Stimulated activated CD4-positive, alpha-beta T cell treated with anti-CD3 and anti-CD28 coated beads, Interleukin-4, amount 100 ng/mL, for 4 hours (primary cell): ENCODE data around the gene SP4.
A peak's percentile ranks its signal among the peaks of the same experiment; 100 is the strongest.

Source experiments
- DNase-seq, 2 experiments: peaks; one replicate each; pipeline ENCODE4 v3.0.0-alpha.2; 2020

Gene SP4

DNA sequence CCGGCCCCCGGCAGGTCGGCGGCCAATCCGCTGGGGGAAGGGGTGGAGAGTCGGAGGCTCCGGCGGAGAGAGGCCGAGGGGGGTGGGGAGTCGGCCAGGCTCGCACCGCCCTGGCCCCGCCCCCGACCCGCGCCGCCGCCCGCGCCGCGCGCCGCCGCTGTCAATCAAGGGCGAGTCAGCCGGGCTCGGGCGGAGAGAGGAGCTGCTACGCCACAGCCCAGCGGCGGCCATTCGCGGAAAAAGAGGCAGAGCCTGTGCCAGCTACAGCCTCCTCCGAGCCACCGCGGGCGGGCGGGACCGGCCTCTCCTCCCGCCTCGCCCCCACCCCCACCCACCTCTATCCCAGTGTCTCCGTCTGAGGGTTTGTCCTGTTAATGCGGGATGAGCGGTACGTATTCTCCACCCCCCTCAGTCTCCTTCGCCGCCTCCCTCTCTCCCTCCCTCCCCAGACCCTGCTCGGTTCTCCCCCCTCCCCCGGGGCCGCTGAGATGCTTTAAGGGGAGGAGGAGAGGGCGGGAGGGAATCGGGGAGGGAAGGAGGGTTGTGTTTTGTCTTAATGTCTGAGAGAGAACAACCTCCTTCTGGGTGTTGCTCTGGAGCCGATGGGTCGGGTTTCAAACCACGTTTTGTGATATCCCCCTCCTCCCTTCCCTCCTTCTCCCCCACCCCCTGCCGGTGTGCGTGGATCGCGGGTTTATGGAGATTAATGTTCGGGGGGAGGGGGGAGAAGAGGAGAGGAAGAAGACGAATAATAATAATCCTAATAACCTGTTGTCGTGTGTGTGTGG, at the start of gene SP4:
Gene SP4, plus strand, starts transcription at position 213 of the 788 bp plus-strand sequence. Its CDS starts 169 bp downstream, at position 382.
- DNase-seq = peak; percentile 95

DNA sequence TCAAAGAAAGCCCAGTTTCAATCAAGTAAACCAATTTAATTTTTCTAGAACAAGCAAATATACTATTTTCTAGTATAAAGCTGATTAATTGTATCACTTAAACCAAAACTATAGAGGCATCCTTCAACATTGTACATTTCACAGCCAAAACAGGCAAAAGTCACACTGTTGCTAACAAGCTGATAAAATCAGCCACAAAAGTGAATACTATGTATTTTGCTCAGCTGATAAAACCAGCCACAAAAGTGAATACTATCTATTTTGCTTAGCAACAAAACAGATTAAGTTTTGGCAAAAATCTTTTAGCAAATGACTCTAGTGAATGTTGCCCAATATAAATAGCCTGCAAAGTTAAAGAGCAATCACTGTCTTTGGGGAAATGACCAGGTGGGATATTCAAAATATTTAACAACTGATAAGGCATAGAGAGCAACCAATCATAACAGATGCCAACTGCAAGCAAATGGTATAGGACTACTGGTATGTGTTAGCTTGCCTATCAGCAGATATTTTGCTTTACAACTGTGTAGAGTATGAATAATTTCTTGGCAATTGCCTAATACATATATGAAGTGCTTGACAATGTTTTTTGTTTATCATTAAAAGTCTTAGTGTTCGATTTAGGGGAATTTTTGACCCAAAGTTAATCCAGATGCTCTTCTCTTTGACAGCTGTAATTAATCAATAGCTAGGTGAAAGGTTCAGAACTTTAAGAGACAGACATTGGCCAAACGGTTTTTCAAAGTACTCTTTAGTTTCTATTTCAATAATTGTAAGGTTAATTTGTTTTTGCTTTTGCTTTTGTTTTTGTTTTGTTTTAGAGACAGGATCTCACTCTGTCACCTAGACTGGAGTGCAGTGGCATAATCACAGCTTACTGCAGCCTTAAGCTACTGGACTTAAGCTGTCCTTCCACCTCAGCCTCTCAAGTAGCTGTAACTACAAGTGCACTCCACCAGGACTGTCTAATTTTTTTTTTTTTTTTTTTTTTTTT, 44.4 kb upstream of the SP4 start:
- DNase-seq = no peak

DNA sequence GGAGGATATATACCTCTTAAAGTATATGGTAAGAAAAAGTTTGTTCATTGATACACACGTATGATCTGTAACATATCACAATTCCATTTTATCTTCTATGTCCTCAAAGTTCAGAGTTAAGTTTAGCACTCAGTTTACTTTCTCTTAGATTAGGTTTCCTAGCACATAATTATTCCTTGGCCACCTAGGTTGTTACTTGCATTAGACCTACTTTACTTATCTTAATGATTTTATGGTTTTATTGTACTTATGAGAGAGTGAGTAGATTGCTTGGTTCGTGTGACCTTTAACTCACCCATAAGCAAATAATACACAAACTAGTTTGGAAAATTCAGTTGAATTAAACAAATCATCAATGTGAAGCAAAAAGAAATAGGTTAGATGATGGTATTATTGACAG, 33.9 kb upstream of the SP4 start:
- no peak for DNase-seq

DNA sequence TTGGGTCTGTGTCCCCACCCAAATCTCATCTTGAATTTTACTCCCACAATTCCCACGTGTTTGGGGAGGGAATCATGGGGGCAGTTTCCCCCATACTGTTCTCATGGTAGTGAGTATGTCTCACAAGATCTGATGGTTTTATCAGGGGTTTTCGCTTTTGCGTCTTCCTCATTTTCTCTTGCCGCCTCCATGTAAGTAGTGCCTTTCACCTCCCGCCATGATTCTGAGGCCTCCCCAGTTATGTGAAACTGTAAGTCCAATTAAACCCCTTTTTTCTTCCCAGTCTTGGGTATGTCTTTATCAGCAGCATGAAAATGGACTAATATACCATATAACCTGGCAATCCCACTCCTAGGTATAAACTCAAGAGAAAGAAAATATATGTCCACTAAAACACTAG, 25.9 kb upstream of the SP4 start:
- DNase-seq = no peak

DNA sequence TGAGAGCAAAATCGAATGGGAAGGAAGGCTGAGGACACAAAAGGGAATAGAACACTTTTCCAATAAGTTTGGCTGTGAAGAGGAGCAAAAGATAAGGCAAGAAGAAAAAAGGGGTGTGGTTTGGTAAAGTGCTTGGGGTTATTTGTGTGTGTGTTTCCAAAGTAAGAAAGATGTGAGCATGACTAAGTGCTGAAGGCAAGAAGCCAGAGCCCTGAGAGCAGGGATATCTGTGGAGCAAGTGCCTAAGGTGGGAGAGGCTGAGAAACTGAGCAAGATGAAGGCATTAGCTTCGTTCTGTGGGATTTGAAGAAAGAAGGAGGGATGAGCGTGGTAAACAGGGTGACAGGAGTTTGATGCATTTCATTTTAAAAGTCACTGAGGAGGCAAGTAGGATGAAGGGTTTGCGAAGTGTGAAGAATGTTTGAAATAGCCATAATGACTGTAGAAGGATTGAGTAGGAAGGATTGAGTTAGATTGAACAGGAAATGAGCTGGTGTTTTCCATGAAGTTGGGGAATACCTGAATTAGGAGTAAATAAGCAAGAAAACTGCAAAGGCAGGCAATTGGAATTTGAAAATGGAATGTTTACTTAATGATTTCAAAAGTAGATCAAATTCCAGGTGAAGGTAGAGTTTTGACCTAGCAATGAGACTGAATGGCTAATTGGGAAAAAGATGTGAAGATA, 19.9 kb upstream of the SP4 start:
- no peak for DNase-seq

DNA sequence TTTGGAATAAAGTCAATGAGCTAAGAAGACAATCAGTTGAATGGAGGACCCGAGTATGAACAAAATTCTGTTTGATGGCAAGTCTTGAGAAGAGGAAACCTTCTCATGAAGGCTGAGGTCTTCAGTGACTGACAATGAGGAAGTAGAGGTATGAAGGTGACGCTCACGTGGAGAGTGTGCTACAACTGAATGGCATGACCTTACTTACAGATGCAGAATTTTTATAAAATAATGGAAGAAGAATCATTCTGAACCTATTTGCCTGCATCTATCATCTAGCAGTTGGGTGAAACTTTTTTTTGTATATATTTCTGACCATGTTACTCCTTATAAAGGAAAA, 19.4 kb upstream of the SP4 start:
- DNase-seq = no peak

DNA sequence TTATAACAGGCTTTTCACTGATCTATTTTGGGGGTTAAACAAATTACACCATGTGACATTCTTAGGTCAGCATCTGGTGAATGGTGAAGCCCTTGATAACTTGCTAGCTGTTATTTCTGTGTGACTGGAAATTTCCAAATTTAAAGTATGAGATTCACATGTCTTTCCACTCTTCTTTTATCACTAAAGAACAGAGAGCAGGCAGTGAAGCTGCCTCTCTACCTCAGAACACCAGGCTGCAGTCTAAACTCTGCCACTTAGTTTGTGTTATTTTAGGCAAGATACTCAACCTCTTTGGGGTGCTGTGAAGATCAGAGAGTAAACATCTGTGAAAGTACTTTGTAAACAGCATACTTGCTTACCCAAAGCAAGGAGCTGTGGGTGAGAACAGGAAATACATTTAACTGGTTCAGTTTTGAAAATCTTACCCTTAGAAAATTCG, 15.5 kb upstream of the SP4 start:
- no peak for DNase-seq

DNA sequence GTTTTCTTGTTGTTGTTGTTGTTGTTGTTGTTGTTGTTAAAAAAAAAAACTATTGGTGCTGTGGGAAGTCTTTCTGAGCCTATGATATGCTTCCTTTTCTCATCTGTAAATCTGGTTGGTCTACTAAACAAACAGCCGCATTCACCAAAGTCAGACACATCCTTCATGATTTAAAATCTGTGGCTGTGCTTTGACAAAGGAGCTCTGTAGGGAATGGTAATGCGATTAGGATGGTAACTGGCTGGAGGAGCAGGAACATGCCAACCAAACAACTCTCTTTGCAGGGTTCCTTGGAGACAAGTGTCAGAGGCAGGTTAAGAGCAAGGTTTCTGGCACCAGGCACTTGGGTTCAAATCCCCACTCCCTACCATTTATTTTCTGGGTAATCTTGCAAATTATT, 14.9 kb upstream of the SP4 start:
- DNase-seq = no peak

DNA sequence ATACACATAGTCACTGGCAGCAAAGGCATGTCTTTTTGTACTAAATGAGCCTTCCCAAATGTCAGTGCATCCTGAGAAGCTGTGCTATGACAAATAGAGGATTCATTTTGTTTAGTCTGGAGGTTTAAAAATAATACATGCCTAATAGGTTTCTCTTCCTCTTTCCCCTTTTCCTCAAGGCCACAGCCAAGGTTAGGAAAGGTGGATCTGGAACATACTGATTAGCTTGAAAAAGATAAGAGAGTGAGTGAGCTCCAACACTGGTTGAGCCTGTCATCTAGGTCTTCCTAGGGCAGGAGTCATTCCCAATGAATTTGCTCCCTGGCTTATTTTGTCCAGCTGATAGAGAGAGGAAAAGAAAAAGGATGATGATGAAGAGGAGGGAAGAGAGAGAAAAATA, 14.4 kb upstream of the SP4 start:
- DNase-seq = no peak

DNA sequence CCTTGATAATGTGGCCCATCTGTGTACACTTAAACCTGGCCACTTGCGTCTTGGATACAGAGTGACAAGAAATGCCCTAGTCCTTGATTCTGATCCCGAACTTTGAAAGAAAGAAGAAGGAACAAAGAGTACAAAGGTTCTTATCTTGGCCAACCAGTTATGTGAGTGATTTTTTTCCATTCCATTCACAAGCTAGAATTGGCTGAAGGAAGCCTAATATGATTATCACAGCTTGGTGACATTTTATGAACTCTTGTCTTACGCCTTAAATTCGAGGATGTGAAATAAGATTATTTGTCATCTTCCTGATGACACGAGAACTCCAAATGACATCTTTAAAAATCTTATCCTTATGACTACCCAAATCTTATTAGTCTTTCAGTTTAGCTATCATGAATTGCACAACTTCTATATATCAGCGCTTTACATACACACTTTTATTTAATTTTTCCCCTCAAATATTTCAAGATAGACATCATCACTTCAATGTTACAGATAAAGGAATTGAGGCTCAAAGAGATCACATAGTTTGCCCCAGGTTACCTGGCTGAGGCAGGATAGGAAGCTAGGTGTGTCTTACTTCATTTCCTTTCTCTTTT, 13.0 kb upstream of the SP4 start:
- DNase-seq = no peak

DNA sequence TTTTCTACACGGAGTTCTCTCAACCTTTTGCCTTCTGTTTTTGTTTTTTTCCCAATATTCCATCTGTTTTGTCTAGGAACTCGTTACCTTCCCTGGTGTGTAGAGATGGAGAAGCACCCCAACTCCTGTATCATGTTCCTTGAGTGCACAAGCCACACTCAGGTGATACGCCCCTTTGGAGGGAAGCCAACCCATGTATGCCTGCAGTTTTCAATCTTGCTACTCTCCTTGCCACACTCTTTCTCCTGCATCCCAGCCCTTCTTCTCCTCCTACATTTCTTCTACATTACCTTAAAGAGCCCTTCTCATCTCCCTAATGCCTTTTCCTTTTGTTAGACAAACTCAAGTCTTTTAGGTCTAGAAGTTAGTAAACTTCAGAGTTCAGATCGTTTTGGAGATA, 10.2 kb upstream of the SP4 start:
- no peak for DNase-seq

DNA sequence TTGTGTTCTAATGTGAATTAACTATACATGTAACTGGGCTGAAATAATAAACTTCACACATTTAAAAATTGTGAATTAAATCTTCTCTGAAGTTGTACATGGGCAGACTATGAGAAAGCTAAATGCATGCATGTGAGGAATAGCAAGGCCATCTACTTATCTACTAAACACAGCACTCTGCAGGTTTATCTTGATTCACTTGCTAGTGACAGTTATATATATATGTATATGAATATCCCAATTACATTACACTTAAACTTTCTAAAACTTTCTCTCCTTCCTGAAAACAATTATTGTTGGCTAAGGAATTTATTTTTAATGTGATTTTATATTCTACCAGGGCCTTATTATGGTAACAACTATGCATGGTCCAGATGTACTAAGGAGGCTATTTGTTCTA, 5.1 kb upstream of the SP4 start:
- no peak for DNase-seq

DNA sequence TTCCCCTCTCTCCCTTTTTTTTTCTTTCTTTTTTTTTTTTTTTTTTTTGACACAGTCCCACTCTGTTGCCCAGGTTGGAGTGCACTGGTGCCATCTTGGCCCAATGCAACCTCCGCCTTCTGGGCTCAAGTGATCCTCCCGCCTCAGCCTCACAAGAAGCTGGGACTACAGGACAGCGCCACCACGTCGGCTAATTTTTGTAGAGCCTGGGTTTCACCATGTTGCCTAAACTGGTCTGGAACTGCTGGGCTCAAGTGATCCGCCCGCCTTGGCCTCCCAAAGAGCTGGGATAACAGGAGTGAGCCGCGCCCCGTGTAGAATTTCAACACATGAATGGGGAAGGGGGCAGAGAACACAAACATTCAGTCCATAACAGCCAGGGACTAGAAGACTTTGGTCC, 2.6 kb upstream of the SP4 start:
- no peak for DNase-seq

DNA sequence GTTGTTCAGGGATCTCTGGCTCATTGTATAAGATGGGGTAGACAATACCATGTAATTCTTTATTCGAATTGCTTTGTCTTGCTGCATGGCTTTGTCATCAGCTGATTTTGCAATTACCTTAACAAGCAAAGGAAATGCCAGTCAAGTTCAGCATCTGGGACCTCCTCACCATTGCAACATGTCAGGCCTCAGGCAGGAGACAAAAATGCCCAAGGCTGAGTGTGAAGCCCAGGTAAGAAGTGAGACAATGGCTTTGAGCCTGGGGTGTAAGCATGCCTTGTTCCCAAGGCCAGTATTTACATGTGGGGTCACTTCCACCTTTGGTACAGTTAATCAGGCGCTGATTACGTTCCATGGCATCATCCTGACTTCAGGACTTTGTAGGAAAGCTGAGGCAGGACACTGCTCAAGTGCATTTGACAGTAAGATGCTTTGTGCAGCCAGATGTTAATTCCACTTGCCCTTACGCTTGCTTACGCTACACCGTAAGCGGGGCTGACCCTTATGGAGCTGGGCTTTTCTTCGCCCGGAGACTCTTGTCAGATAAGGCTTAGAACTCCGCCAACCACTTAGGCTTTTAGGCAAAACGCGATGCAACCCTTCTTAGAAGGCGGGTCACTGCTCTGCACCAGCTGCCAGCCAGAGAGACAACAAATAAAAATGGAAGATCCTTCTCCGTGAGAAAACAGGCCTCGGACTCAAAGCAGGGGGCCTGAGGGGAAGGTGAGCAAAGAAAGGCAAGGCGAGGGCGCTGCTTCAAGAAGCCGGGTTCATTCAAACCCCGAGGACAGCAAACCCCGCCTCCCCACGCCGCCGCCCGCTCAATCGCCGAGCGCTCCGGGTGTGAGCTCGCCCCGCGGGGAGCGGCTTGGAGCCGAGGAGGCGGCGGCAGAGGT, 1.3 kb upstream of the SP4 start:
- DNase-seq = no peak

DNA sequence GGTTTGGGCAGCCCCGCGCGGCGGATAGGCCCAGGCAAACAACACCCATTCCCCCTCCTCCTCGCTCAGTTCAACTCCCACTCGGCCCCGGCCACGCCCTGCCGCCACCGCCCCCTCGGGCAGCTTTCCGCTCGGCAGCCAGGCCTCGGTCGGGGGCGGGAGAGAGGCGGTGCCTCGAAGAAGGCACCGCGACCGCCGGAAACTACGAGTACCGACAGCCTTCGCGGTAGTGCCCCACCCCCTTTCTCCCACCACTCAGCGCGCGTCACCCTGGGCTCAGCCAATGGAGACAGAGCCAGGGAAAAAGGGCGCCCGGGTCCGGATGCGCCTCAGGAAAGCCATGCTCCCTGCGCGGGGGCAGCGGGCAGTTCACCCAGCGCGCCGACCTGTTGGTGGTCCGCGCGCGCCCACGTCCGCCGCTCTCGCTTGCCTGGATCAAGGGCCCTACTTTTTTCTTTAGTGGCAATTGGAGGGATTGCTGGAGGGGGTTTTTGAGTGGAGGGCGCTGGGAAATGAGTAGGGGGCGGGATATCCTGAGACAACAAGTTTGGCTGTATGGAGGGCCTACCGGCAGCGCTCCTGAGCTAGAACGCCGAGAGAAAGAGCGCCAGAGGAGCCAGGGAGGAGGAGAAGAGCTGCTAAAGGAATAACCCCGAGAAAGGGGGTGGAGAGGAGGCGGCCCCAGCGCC, 557 bp upstream of the SP4 start:
- peak; percentile 99 for DNase-seq

DNA sequence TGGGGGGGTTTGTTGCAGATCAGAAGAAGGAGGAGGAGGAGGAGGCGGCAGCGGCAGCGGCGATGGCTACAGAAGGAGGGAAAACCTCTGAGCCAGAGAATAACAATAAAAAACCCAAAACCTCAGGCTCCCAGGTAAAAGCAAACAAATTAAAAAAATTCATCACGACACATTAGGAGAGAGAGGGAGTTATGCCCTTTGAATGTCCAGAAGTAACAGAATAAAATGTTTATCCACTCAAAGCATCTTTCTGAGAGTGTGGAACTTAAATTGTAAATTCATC, 717 bp downstream of the SP4 start:
- no peak for DNase-seq

DNA sequence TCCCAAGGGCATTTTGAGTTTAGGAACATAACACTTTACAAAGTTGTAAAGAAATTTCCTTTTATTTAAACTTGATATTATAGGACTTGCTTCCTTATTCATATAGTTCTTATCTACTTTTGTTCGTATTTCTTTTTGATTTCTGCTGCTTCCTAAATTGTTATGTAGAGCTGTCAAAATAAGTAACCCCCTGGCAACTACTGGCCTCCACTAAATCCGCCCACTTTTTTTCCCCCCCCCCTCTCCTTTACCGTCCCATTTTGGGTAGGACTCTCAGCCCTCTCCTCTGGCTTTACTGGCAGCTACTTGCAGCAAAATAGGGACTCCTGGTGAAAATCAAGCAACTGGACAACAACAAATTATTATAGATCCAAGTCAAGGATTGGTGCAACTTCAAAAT, 1.1 kb downstream of the SP4 start:
- no peak for DNase-seq

DNA sequence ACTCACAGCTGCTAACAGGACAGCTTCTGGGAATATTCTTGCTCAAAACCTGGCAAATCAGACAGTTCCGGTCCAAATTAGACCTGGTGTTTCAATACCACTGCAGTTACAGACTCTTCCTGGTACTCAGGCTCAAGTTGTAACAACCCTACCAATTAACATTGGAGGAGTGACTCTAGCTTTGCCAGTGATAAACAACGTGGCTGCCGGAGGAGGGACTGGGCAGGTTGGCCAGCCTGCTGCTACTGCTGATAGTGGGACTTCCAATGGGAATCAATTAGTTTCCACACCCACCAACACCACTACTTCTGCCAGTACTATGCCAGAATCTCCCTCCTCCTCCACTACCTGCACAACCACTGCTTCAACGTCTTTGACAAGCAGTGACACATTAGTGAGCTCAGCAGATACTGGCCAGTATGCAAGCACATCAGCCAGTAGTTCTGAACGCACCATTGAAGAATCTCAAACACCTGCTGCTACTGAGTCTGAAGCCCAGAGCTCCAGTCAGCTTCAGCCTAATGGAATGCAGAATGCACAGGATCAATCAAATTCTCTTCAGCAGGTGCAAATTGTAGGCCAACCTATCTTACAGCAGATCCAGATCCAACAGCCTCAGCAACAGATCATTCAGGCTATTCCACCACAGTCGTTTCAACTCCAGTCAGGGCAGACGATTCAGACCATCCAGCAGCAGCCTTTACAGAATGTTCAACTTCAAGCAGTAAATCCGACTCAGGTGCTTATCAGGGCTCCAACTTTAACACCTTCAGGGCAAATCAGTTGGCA, 2.1 kb downstream of the SP4 start:
- DNase-seq = no peak

DNA sequence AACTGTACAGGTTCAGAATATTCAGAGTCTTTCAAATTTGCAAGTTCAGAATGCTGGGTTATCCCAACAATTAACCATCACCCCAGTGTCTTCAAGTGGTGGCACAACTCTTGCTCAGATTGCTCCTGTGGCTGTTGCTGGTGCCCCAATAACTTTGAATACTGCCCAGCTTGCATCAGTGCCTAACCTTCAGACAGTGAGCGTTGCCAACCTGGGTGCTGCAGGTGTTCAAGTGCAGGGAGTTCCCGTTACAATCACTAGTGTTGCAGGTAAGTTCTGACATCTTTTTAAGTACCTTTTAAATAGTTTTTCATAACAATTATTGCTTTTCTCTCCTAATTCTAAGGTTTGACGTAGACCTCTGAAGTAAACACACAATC, 2.7 kb downstream of the SP4 start:
- no peak for DNase-seq

DNA sequence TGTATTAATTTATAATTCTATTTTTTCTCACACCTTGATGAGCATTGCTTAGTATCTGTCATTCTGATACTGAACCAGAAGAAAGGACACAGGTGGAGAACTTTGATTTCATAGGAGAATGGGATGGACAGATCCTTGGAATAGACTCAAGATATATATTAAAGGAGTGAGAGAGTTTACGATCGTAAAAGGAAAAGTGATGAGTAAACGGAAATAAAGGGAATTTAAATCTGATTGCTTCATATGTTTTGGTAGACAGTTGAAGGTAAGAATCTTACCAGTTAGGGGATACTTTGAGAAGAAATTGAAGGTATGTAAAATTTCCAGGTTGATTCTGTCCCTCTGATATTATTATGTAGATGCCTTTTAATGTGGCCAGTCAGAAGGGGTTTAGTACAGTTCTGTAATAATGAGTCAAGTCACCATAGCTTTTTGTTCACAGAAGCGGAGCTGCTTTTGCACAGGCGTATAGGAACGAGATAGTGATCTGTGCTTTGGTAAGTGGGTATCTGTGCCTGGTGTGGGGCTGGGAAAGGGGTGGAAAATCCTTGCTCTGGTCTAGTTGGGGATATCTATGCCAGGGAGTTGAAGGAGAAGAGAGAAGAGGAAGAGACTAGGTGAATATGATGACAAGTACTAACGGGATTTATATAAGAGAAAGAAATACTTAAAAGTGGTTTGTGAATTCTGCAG, 15.4 kb downstream of the SP4 start:
- no peak for DNase-seq
